CD4-positive, alpha-beta T cell treated with Interleukin-21 for 1 hour (primary cell): ENCODE measurements around the gene CFAP54.
A peak's percentile ranks its signal among the peaks of the same experiment; 100 is the strongest.

Source experiments
- DNase-seq: peaks from one replicate; pipeline ENCODE4 v3.0.0-alpha.2; 2020

CFAP54 gene

DNA sequence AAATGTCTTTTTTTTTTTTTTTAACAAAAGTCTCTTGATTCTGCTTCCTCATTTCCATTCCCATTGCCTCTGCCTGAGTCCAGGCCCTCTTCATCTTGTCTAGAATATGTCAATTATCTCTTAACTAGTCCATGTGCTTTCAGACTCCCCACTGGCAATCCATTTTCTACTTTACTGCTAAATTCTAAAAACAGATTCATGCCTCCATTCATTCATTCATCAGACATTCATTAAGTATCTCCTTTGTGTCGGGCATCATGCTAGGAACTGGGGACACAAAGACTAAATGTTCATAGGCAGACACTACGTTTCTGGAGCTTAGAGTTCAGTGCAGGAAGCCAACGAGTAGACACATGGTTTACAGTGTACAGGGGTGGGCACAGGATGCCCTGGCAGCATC lies 408.0 kb downstream of the CFAP54 start:
- no peak for DNase-seq

DNA sequence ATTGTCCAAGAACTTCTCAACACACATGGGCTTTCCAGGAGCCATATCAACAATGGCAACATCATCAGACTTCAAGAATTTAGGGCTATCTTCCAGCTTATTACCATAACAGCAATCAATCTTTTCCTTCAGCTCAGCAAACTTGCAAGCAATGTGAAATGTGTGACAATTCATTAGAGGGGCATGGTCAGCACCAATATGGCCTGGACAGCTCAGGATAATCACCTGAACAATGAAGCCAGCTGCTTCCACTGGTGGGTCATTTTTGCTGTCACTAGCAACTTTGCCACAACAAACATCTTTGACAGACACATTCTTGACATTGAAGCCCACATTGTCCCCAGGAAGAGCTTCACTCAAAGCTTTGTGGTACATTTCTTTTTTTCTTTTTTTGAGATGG lies 411.8 kb downstream of the CFAP54 start:
- no peak for DNase-seq

DNA sequence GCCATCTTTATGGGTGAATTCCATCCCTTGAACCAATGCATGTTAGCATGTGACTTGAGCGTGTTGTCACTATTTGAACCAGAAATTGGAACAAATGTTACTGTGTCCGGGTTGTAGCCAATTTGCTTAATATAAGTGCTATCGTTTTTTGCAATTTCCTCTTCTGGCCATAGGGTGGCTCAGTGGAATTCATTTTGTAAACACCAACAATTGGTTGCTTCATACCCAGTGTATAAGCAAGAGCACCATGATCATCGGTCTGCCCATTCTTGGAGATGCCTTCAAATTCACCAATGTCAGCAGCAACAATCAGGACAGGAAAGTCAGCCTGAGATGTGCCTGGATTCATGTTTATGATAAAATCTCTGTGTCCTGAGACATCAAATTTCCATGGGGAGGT lies 412.7 kb downstream of the CFAP54 start:
- DNase-seq = no peak

DNA sequence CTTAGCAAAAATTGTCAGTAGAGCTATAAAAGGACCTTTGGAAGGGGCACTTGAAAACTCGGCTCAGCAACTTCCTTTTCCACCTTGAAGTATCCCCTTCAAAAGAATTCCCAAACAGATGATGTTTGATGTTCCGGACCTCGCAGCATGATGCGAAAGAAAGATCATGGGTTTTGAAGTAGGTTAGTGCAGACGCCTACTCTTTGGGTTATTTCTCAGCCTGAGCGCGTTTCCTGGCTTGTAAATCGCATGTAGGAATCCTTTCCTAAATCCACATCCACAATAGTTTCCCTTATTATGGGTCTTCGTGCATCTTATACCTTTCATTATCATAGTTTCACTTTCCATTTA lies 417.1 kb downstream of the CFAP54 start:
- no peak for DNase-seq

DNA sequence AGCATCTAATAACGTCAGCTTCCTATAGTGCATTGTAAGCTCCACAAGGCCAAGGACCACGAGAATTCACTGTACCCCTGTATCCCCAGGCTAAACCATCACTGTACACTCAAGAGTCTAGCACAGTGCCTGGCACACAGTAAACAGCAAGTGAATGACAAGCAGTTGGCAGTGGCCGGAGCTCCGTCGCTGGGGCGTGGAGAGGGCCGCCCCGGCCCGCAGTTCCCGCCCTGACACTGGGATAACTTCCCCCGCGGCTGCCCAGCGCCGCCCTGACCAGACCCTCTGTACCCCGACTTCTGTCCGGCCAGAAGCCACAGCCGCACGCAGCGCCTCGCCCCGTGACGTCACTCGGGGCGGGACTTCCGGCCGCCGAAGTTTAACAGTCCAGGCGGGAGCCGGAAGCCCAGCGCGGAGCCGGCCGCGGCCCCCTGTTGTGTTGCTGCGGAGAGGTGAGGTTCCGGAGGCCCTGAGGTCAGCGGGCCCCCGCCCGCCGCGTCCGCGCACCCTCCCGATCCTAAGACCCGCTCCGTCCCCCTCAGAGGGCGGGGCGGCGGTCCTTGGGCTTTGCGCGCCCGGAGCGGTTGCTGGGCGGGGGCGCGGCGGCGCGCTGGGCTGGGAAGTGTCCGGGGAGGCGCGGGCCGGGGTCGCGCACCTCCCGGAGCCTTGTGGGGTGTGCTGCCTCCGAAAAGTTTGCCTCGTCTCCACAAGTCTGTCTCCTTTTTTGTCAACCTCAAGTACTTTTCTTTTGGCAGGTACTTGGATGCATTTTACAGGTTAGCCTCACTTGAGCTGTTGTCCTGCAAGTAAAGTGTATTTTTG lies 417.7 kb downstream of the CFAP54 start, which contains the start of gene NEDD1:
NEDD1 (plus strand) TSS at position 409 of the 822 bp plus-strand sequence. CDS start 2,503 bp downstream, outside the sequence.
- peak; percentile 87 for DNase-seq

DNA sequence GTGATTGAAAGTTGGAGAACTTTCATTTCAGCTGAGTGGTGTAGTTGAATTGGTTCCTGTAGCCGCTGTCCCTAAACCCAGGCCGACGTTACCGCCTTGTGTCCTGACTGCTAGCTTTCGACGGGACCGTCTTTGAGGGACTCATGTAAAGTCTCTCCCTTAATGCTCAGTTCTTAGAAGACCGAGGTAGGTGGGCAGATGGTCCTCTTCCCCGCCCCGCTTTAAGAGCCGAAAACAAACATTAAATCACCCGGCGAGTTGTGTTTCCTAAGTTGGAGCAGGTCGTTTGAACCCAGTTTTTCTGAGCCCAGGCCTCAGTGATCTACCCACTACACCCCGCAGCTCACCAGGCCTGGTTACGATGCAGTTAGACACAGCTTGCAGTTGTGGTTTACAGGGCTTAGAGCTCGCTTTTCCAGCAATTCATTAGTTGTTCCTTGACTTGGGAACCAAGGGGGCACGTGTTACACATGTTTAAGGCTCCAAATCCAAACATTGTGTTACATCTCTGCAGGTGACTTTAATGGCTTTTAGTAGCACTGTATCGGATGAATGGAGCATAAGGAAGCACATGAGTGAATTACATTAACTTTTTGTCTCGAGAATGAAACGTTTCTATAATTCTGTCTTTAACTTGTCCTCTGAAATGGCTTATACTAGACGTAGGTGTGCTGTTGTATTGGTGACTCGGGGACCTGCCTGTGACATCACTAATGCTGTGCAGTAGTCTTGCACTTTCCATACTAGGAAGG lies 418.5 kb downstream of the CFAP54 start:
- peak; percentile 38 for DNase-seq

DNA sequence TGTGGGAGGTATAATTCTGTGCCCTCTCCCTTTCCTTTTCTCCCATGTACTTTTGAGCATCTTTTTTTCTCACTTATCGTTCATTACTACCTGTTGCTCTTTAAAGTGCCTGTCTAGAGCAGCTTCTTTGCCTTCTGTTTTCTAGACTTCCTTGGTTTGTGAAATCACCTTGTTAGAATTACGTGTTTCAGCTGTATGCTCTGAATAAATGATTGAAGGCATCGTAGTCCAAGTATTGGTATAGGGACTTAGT lies 419.0 kb downstream of the CFAP54 start:
- no peak for DNase-seq

DNA sequence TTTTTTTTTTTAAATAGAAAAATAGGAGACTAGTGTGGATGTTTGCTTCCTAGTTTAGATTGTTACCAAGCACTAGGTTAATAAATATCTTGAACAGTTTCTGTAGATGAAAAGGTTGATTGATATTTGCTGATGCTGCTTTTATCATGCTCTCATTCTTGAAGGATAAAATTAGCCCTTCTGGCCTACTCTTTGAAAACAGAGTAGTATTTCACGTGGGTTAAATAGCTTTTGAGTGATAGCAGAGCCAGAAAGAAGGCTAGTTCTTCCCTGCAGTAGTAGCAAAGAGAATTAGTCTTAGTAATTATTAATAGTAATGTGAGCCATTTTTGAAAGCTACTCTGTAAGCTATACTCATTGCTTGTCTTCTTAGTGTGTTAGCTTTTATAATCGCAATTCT lies 422.9 kb downstream of the CFAP54 start:
- no peak for DNase-seq

DNA sequence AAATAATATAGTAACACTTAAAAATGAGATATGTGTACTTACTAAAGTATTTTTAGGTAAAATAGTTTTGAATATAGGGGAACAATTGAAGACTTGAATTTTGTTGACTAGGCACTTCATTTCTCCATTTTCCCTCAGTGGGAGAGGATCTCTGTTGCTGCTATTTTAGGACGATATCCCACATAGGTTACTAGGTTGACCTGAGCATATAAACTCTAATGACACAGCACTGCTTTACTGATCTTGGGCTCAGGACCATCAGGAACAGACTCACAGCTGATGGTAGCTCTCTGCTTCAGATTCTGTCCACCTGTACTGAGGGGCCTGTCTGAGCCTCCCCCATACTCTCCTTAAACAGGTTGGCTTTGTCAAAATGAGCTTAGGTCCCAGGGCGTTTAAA lies 423.6 kb downstream of the CFAP54 start:
- no peak for DNase-seq

DNA sequence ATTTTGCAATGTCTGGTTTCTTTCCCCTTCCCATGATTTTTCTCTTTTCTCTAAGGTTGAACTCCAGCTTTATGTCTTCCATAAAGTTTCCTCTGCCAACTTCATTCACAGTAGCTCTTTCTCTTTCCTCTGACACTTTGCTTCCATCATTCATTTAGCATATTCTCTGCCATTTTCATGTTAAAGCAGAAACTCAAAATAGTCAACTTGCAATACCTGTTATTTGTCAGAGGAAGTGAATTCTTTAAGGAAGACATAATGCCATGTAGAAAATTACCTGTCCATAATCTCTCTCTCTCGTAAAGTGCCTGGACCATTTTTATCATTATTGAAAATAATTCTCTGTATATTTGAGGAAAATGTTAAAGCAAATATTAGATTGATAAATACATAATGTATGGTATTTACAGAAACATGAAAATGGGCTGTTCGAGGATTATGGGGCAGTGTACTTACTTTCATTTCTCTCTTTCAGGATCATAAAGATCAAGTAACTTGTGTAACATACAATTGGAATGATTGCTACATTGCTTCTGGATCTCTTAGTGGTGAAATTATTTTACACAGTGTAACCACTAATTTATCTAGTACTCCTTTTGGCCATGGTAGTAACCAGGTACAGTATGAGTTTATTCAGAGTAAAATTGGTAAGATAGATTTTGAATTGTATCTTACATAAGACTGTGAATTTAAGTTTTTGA lies 430.3 kb downstream of the CFAP54 start:
- DNase-seq = no peak
